ENCODE results near the gene NAPEPLD. TPM values are rescaled to one million over a fixed set of nuclear protein-coding genes. Genes with fewer than 3 reads are reported as not detected.

The NAPEPLD gene
- total RNA-seq, 1 donor from 2014 or later, result 16.2 TPM

DNA sequence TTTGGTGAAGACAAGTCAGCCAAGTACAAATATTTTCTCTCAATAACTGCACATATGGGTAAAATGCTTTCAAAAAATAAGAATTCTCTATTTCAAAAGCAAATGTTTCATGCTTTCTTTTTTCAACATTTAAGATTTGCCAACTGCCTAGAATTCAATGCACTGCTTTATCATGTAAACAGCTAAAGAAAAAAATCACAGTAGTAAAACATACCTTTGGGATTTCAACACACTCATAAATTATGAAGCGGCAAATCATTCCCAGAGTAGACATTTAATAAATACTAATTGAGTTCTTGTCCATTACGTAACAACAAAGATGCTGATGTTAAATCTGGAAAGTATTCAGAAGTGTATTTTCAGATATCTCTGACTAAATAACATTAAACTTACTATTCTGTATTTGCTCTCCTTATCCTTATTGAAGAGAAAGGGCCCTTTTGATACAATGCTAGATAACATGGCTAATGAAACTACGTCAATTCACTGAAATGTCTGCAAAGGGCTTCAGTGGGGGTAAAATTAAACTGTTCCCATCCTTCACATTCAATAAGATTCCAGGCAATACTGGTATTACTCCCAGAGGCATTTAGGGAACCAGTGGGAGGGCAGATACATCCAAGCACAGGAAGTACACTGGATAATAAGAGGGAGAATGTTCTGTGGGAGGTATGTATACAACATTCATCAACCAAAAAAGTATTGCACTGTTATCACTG lies 13.9 kb downstream of the NAPEPLD start:
- no peak overlapping the region for H3K4me3 ChIP-seq

DNA sequence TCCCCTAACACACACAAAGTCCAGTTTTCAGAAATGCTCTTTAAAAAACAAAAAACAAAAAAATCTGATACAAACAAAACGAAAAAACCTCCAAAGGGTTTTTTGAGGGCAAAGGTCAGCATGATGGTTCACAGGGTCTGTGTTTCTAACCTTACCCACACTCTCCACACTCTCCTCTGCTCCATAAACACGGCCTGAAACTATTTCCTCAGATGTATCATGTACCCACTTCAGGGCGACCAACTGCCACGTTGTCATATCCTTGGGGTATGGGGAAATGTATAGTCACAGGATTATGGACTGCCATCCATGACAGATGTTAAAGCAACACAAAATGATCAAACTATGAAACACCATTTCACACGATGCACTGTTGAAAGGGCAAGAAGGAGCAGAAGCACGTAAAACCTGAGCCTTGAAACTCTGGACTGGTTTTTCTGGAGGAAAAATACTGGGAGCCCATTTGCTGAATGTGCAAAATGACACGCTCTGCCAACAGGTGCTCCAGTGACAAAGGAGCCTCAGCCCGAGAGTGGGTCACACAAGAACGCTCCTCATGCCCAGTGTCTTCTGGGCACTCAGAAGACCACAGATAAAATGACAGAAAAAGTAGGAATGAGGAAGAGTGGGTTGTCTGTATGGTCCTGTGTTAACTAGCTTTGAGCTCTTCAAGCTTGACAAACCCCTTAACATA lies 15.8 kb downstream of the NAPEPLD start:
- peaks cover 4% of the 10 kb centered on the region for H3K4me1 ChIP-seq
- DNase-seq, result no peak
- no peaks in the 10 kb centered on the region for H3K9me3 ChIP-seq
- no peaks in the 10 kb centered on the region for H3K27me3 ChIP-seq (ENCODE audit: low read depth)
- intact Hi-C loops (cut with DNase I), result no loop called here
- ATAC-seq, result no peak
- no peak overlapping the region for H3K27ac ChIP-seq
- H3K36me3 ChIP-seq, result peaks cover 6% of the 10 kb centered on the region
- TF ChIP-seq CTCF (IDR thresholded peaks at IDR 0.05), result no peak
- no peak overlapping the region for H3K4me3 ChIP-seq

More for the DNA sequence above, 13.9 kb downstream of the NAPEPLD start:
- peaks cover 4% of the 10 kb centered on the region for H3K4me1 ChIP-seq
- intact Hi-C loops (cut with DNase I), result no loop called here
- DNase-seq (no peak), ATAC-seq (peak in 1 of 2 donors; percentile 29)
- H3K36me3 ChIP-seq, result no peaks in the 10 kb centered on the region
- no peaks in the 10 kb centered on the region for H3K9me3 ChIP-seq
- H3K27me3 ChIP-seq (ENCODE audit: low read depth), result no peaks in the 10 kb centered on the region
- H3K27ac ChIP-seq, result no peak overlapping the region
- no peak for TF ChIP-seq CTCF (IDR thresholded peaks at IDR 0.05)

GRCh38 chr7:103130901-103131624 lies 17.8 kb downstream of the NAPEPLD start:
- Histone ChIP-seq H3K27ac (no peak overlapping the region), H3K36me3 (peaks cover 24% of the 10 kb centered on the region), H3K4me3 (no peak overlapping the region), H3K27me3 (ENCODE audit: low read depth) (no peaks in the 10 kb centered on the region), H3K4me1 (peaks cover 4% of the 10 kb centered on the region), H3K9me3 (no peaks in the 10 kb centered on the region)
- intact Hi-C loops (cut with DNase I), result no loop called here
- DNase-seq (no peak), ATAC-seq (no peak)
- no peak for TF ChIP-seq CTCF (IDR thresholded peaks at IDR 0.05)

DNA sequence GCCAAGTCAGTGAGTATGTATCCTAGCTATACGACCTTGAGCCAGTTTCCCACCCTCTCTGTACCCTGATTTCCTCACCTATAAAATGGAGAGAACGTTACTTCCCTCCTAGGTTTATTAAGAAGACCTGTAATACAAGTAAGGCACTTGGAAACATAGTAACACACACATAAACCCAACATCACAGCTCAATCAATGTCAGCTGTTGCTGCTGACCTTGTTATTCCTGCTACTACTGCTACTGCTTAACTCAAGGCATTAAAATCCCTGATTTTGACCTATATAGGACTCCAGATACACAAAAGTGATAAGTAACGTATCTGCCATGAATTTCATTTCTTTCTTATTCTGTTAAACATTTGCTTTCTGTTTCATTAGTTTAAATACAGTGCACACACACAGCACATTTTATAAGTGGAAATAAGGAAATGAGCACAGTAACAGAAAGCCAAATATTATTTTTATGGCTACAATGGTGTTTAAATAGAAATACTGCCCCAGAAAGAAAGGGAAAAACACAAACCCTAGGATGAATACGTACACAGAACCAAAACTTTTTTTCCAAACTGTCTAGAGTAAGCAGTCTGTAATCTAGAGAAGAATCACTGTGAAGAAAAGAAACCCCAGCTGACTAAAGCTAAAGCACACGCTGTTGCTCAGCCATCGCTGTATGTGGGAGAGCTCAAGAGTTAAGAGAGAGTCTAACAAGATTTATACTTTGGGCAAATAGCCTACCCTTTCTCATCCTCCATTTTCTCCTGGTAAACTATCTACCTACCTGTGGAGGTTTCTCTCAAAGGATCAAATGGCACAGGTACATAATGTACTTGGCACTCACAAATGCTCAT lies 19.0 kb downstream of the NAPEPLD start:
- Histone ChIP-seq H3K9me3 (no peaks in the 10 kb centered on the region), H3K27ac (no peak overlapping the region), H3K4me3 (no peak overlapping the region), H3K27me3 (ENCODE audit: low read depth) (no peaks in the 10 kb centered on the region), H3K4me1 (no peaks in the 10 kb centered on the region), H3K36me3 (peaks cover 27% of the 10 kb centered on the region)
- intact Hi-C loops (cut with DNase I), result no loop called here
- ATAC-seq (no peak), DNase-seq (no peak)
- no peak for TF ChIP-seq CTCF (IDR thresholded peaks at IDR 0.05)

DNA sequence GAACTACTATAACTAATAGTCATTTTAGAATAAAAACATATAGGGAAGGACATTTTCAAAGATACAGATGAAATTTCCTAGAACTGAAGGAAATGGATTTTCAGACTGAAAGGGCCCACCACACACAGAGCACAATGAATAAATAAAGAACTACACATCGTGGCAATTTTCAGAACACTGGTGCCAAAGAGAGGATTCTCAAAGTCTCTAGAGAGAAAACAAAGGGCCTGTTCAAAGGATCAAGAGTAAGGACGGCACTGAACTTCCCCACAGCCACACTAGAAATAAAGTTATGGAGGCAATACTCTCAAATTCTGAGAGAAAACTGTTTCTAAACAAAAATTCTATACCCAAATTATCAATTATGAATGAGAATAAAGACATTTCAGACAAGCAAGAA lies 21.9 kb downstream of the NAPEPLD start:
- no peak for DNase-seq
- Histone ChIP-seq H3K27ac (no peak overlapping the region), H3K36me3 (peaks cover 37% of the 10 kb centered on the region), H3K27me3 (ENCODE audit: low read depth) (no peaks in the 10 kb centered on the region), H3K4me3 (no peak overlapping the region), H3K4me1 (no peaks in the 10 kb centered on the region), H3K9me3 (no peaks in the 10 kb centered on the region)
- TF ChIP-seq CTCF (IDR thresholded peaks at IDR 0.05), result no peak
- intact Hi-C loops (cut with DNase I), result no loop called here
- no peak for ATAC-seq

Measured in lower lobe of right lung (tissue), 2 donors.